HG03571 (cell line): ENCODE data around the gene ZFAND5.

Experiments used
- ATAC-seq: cut with Tn5 transposase; IDR thresholded peaks from one replicate; pipeline ENCODE4 v1.9.1; 2021; ENCODE audit not compliant: unreplicated experiment

Gene ZFAND5

GRCh38 chr9:72363236-72363635 lies 1.8 kb downstream of the ZFAND5 start:
- ATAC-seq: no peak

GRCh38 chr9:72362680-72363139 lies 2.3 kb downstream of the ZFAND5 start:
- peak; percentile 18 for ATAC-seq

- no peak for ATAC-seq
These were observed 2.9 kb downstream of the ZFAND5 start for GRCh38 chr9:72362118-72362531.

GRCh38 chr9:72361217-72361616 lies 3.8 kb downstream of the ZFAND5 start:
- ATAC-seq: no peak

GRCh38 chr9:72360324-72360723 lies 4.7 kb downstream of the ZFAND5 start:
- no peak for ATAC-seq

- ATAC-seq: no peak
These were observed 8.9 kb downstream of the ZFAND5 start for GRCh38 chr9:72356041-72356582.

GRCh38 chr9:72355153-72355552 lies 9.9 kb downstream of the ZFAND5 start:
- no peak for ATAC-seq

- no peak for ATAC-seq
These were observed 10.3 kb downstream of the ZFAND5 start for GRCh38 chr9:72354704-72355103.

GRCh38 chr9:72353455-72354116 lies 11.4 kb downstream of the ZFAND5 start:
- no peak for ATAC-seq

- no peak for ATAC-seq
These were observed 12.1 kb downstream of the ZFAND5 start for GRCh38 chr9:72352911-72353388.

GRCh38 chr9:72351538-72352453 lies 13.2 kb downstream of the ZFAND5 start:
- ATAC-seq: no peak

- ATAC-seq: no peak
These were observed 15.1 kb downstream of the ZFAND5 start for GRCh38 chr9:72349911-72350310.

- no peak for ATAC-seq
These were observed 15.8 kb downstream of the ZFAND5 start for GRCh38 chr9:72349240-72349639.

- ATAC-seq: no peak
These were observed 18.7 kb downstream of the ZFAND5 start for GRCh38 chr9:72346333-72346732.

- ATAC-seq: no peak
These were observed 26.4 kb downstream of the ZFAND5 start for GRCh38 chr9:72338631-72339030.

- no peak for ATAC-seq
These were observed 27.7 kb downstream of the ZFAND5 start for GRCh38 chr9:72337286-72337685.

GRCh38 chr9:72334658-72335337 lies 30.2 kb downstream of the ZFAND5 start:
- no peak for ATAC-seq

GRCh38 chr9:72333709-72334108 lies 31.3 kb downstream of the ZFAND5 start:
- ATAC-seq: no peak

- no peak for ATAC-seq
These were observed 31.8 kb downstream of the ZFAND5 start for GRCh38 chr9:72333197-72333596.

- no peak for ATAC-seq
These were observed 32.7 kb downstream of the ZFAND5 start for GRCh38 chr9:72332351-72332750.

GRCh38 chr9:72327631-72328030 lies 37.4 kb downstream of the ZFAND5 start:
- peak; percentile 57 for ATAC-seq
